ENCODE results near the gene CTNS. TPM values are rescaled to one million over a fixed set of nuclear protein-coding genes. Genes with fewer than 3 reads are reported as not detected.
"Not testable (repeated sequence)": the region's sequence is repeated elsewhere in the genome, so short reads cannot be mapped to it uniquely, and the experiment has no call there.

CTNS gene
- total RNA-seq, 1 donor from 2014 or later = 5.1 TPM

DNA sequence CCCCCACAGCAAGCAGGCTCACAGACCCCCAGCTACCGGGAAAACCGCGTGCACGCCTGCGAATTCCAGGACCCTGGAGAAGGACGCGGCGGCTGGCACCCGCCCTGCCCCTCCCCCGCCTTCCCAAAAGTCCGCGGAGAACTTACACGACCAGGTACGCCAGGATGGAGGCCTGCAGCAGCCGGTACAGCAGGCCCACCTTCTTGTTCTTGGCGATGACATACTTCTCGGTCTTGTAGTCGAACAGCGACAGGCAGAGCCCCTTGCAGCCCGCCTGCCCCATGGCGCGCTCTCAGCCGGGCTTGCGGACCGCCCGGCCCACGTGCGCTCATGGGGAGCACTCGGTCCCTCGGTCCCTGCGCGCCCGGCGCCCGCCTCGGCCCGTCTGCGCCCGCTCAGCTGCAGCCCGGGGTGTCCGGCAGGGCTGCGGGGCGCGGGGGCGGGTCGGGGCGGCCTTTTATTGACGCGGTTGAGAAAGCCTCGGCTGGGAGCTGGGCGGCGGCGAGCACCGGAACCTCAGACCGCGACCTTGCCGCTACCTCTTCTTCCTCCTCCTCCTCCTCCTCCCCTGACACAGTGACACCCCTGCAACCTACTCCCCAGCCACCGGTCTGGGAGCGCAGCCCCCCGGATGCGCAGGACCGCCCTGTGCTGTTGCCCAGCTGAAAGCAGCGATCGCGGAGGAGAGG lies 59.3 kb downstream of the CTNS start, which contains the start of gene P2RX5:
Gene P2RX5 (minus strand): TSS at position 433 of the 689 bp plus-strand sequence. CDS start 150 bp downstream, at position 283.
- intact Hi-C loops (cut with DNase I) = no loop called here
- ATAC-seq (ENCODE audit: poor library complexity) (peak; percentile 67), DNase-seq (no peak)

GRCh38 chr17:3697103-3697476 lies 60.5 kb downstream of the CTNS start:
- peak; percentile 37 for ATAC-seq (ENCODE audit: poor library complexity)
- DNase-seq = no peak
- intact Hi-C loops (cut with DNase I) = no loop called here

DNA sequence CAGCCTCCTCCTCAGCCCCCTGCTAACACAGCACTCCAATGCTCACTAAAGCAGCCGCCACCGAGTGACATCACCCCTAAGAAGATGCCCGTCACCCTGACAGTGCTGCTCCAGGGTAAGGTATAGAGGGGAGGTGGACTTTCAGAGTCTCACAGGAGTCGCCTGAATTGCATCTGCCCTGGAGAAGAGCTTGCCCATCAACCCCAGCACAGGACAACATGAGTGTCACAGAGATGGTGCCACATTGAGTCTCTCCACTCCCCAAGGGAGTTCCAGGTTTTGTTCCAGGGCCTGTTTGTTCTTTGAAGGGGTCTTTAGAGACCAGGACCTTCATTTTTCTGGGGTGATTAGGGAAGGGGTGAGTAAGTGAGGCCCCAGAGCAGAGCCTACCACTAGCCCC lies 61.6 kb downstream of the CTNS start:
- DNase-seq (no peak), ATAC-seq (ENCODE audit: poor library complexity) (no peak)
- intact Hi-C loops (cut with DNase I) = no loop called here

DNA sequence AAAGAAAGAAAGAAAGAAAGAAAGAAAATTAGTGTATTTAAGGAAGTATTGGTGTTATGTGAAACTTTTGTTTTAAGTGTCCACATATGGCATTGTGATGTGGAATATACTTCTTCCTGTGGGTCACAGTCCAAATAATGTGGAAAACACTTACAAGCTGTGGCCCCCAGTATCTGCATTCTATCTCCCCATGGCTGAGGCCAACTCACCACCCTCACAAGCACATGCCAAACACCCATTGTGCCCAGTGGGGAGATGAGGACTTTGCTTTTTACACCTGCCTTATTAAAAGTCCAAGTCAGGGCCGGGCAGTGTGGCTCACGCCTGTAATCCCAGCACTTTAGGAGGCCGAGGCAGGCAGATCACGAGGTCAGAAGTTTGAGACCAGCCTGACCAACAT lies 63.4 kb downstream of the CTNS start:
- ATAC-seq (ENCODE audit: poor library complexity) = no peak
- intact Hi-C loops (cut with DNase I) = no loop called here
- DNase-seq = no peak

DNA sequence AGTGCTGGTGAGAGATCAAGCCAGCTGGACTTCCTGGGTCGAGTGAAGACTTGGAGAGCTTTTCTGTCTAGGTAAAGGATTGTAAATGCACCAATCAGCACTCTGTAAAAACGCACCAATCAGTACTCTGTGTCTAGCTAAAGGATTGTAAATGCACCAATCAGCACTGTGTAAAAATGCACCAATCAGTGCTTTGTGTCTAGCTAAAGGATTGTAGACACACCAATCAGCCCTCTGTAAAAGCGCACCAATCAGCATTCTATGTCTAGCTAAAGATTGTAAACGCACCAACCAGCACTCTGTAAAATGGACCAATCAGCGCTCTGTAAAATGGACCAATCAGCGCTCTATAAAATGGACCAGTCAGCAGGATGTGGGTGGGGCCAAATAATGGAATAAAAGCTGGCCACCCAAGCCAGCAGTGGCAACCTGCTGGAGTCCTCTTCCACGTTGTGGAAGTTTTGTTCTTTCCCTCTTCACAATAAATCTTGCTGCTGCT lies 65.5 kb downstream of the CTNS start:
- intact Hi-C loops (cut with DNase I); DNase-seq; ATAC-seq (ENCODE audit: poor library complexity): not testable (repeated sequence)

- intact Hi-C loops (cut with DNase I) = no loop called here
- DNase-seq = no peak
- no peak for ATAC-seq (ENCODE audit: poor library complexity)
Observed at GRCh38 chr17:3704931-3705717, 68.6 kb downstream of the CTNS start.

- DNase-seq; ATAC-seq (ENCODE audit: poor library complexity); intact Hi-C loops (cut with DNase I): not testable (repeated sequence)
Observed at GRCh38 chr17:3705718-3705984, 69.1 kb downstream of the CTNS start.

DNA sequence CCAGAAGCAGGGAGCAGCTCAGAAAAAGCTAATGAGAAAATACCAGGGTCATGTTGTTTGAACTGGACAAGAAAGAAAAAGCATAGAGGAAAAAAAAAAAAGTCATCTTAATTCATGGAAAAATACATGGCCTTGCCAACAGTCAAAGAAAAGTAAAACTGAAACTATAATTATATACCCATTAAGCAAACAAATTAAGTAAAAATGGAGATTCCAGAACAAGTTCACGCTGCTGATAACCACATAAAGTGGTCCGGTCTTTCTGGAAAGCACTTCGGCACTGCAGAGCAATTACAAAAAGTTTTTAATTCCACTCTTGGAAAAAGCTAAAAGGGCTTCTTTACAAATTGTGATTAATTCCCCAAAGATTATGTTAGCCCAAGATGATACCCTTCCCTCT lies 71.8 kb downstream of the CTNS start:
- no peak for DNase-seq
- intact Hi-C loops (cut with DNase I) = no loop called here

DNA sequence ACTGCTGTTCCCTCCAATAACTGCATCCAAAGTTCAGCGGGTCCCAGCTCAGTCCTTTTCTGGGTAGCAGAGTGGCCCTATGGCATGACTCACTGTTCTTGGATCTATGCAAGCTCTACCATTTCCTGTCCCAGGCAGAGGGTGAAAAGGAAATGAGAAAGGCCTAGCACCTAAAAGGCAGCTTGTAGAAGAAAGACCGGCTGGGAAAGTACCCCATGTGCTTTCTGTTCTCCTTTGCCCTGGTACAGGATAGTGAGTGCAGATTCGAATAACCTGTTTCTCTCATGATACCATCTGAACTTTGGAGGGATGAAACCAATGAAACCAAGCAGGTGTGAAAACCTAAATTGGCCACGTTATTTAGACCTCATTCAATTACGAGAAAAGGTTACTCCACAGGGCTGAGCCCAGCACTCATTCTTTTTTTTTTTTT lies 74.4 kb downstream of the CTNS start:
- ATAC-seq (ENCODE audit: poor library complexity) (peak; percentile 20), DNase-seq (no peak)
- intact Hi-C loops (cut with DNase I) = no loop called here

More for the DNA sequence above, 71.8 kb downstream of the CTNS start:
- no peak for ATAC-seq (ENCODE audit: poor library complexity)

Other genes starting within 250 kb of the CTNS start
- not detected for gene OR1E1, start 238.3 kb upstream of the CTNS start, total RNA-seq
- gene OR3A3, start 225.4 kb upstream of the CTNS start, total RNA-seq = not detected
- not detected for gene OR1E2, start 202.9 kb upstream of the CTNS start, total RNA-seq
- gene SPATA22, start 164.9 kb upstream of the CTNS start, total RNA-seq = 0.51 TPM
- gene ASPA, start 160.8 kb upstream of the CTNS start, total RNA-seq = 2.5 TPM
- 1.0 TPM for gene TRPV3, start 78.9 kb upstream of the CTNS start, total RNA-seq
- gene TRPV1, start 27.3 kb upstream of the CTNS start, total RNA-seq = 4.0 TPM
- 4.7 TPM for gene SHPK, start 510 bp upstream of the CTNS start, total RNA-seq
- 149 TPM for gene TAX1BP3, start 31.8 kb downstream of the CTNS start, total RNA-seq
- gene EMC6, start 32.1 kb downstream of the CTNS start, total RNA-seq = 64.6 TPM
- gene P2RX5, start 59.4 kb downstream of the CTNS start, total RNA-seq = 13.0 TPM
- 0.13 TPM for gene HASPIN, start 87.1 kb downstream of the CTNS start, total RNA-seq
- gene ITGAE, start 164.4 kb downstream of the CTNS start, total RNA-seq = 14.8 TPM
- 13.8 TPM for gene NCBP3, start 209.5 kb downstream of the CTNS start, total RNA-seq